ENCODE measurements around the gene CCDC74A.
"Not testable (repeated sequence)": the region's sequence is repeated elsewhere in the genome, so short reads cannot be mapped to it uniquely, and the experiment has no call there.

CCDC74A gene

DNA sequence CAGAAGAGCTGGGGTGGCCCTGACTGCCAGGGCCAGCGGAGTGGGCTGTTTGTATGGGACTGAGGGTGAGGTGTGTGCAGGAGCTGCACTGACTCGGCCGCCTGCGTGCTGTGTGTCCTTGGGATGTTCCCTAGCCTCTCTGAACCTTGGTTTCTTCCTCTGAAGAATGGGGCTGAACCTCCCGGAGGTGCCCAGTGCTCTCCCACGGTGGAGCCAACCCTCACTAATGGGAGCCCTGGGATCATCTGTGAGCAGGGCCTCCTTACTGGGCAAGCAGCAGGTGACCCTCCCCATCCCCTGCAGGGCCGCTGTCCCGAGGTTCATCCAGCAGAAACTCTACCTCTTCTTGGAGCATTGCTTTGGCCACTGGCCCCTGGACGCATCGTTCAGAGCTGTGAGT is 11.7 kb upstream of the CCDC74A start:
- TF ChIP-seq EZH2 (IDR thresholded peaks at IDR 0.05; ENCODE audit: borderline replicate concordance, low read depth, low read length, severe bottlenecking) (no peak), CTCF (IDR thresholded peaks at IDR 0.05; ENCODE audit: borderline replicate concordance, extremely low read depth, low read length, poor library complexity, severe bottlenecking) (no peak)
- Histone ChIP-seq H3K36me3 (ENCODE audit: insufficient read depth, low read length) (peaks cover 65% of the 10 kb centered on the region), H2AFZ (ENCODE audit: low read depth, low read length) (no peak overlapping the region)

DNA sequence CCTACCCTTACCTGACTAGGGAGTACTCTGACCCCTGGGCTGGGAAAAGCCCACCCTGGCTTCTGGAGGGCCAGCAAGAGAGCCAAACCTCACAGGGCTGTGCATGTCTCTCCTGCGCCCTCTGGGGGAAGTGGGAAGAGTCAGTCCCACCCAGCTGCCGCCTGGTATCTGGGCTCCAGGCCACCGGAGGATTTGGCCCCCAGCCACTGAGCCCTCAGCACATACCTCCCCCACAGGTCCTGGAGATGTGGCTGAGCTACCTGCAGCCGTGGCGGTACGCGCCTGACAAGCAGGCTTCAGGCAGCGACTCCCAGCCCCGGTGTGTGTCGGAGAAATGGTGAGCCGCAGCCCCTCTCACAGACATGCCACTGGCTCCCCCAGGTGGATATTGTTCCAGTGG is 11.1 kb upstream of the CCDC74A start:
- H3K4me3 ChIP-seq (ENCODE audit: low read depth in 1 of 2, low read length in 2 of 2); H3K79me2 ChIP-seq (ENCODE audit: insufficient read depth, low read length); H3K9me3 ChIP-seq (ENCODE audit: insufficient read depth, low read length, severe bottlenecking); H2AFZ ChIP-seq (ENCODE audit: low read depth, low read length); H3K9ac ChIP-seq (ENCODE audit: low read depth, low read length); H4K20me1 ChIP-seq (ENCODE audit: insufficient read depth, low read length); H3K27ac ChIP-seq (ENCODE audit: low read length); H3K4me1 ChIP-seq (ENCODE audit: insufficient read depth, low read length); H3K27me3 ChIP-seq (ENCODE audit: insufficient read depth, low read length, poor library complexity); H3K4me2 ChIP-seq (ENCODE audit: insufficient read depth, low read length): not testable (repeated sequence)
- peak; percentile 42 for ATAC-seq (ENCODE audit: insufficient read depth, low read depth)
- DNase-seq, result peak; percentile 26
- peaks cover 65% of the 10 kb centered on the region for H3K36me3 ChIP-seq (ENCODE audit: insufficient read depth, low read length)
- peak; percentile 47 for TF ChIP-seq CTCF (IDR thresholded peaks at IDR 0.05; ENCODE audit: borderline replicate concordance, extremely low read depth, low read length, poor library complexity, severe bottlenecking)

More for the DNA sequence above, 11.7 kb upstream of the CCDC74A start:
- ATAC-seq (ENCODE audit: insufficient read depth, low read depth), result no peak
- Histone ChIP-seq H3K79me2 (ENCODE audit: insufficient read depth, low read length) (no peaks in the 10 kb centered on the region), H3K27me3 (ENCODE audit: insufficient read depth, low read length, poor library complexity) (no peaks in the 10 kb centered on the region), H3K9ac (ENCODE audit: low read depth, low read length) (no peak overlapping the region), H3K27ac (ENCODE audit: low read length) (no peak overlapping the region), H3K9me3 (ENCODE audit: insufficient read depth, low read length, severe bottlenecking) (no peaks in the 10 kb centered on the region), H3K4me2 (ENCODE audit: insufficient read depth, low read length) (no peak overlapping the region), H3K4me1 (ENCODE audit: insufficient read depth, low read length) (no peaks in the 10 kb centered on the region), H3K4me3 (ENCODE audit: low read depth in 1 of 2, low read length in 2 of 2) (no peak overlapping the region), H4K20me1 (ENCODE audit: insufficient read depth, low read length) (peaks cover 3% of the 10 kb centered on the region)
- DNase-seq, result no peak

GRCh38 chr2:131517106-131517831 is 10.4 kb upstream of the CCDC74A start:
- Histone ChIP-seq H3K9me3 (ENCODE audit: insufficient read depth, low read length, severe bottlenecking) (no peaks in the 10 kb centered on the region), H3K27ac (ENCODE audit: low read length) (no peak overlapping the region), H3K4me1 (ENCODE audit: insufficient read depth, low read length) (no peaks in the 10 kb centered on the region), H3K79me2 (ENCODE audit: insufficient read depth, low read length) (no peaks in the 10 kb centered on the region), H3K27me3 (ENCODE audit: insufficient read depth, low read length, poor library complexity) (no peaks in the 10 kb centered on the region), H4K20me1 (ENCODE audit: insufficient read depth, low read length) (peaks cover 3% of the 10 kb centered on the region), H3K36me3 (ENCODE audit: insufficient read depth, low read length) (peaks cover 63% of the 10 kb centered on the region), H3K4me2 (ENCODE audit: insufficient read depth, low read length) (no peak overlapping the region), H2AFZ (ENCODE audit: low read depth, low read length) (no peak overlapping the region), H3K4me3 (ENCODE audit: low read depth in 1 of 2, low read length in 2 of 2) (no peak overlapping the region), H3K9ac (ENCODE audit: low read depth, low read length) (no peak overlapping the region)
- ATAC-seq (ENCODE audit: insufficient read depth, low read depth), result no peak
- no peak for DNase-seq
- TF ChIP-seq CTCF (IDR thresholded peaks at IDR 0.05; ENCODE audit: borderline replicate concordance, extremely low read depth, low read length, poor library complexity, severe bottlenecking), result no peak
- no peak for TF ChIP-seq EZH2 (IDR thresholded peaks at IDR 0.05; ENCODE audit: borderline replicate concordance, low read depth, low read length, severe bottlenecking)

GRCh38 chr2:131517856-131518255 is 9.8 kb upstream of the CCDC74A start:
- H3K36me3 ChIP-seq (ENCODE audit: insufficient read depth, low read length), result peaks cover 58% of the 10 kb centered on the region
- H3K79me2 ChIP-seq (ENCODE audit: insufficient read depth, low read length); DNase-seq; H3K27ac ChIP-seq (ENCODE audit: low read length); H2AFZ ChIP-seq (ENCODE audit: low read depth, low read length); H3K9ac ChIP-seq (ENCODE audit: low read depth, low read length); ATAC-seq (ENCODE audit: insufficient read depth, low read depth); H3K9me3 ChIP-seq (ENCODE audit: insufficient read depth, low read length, severe bottlenecking); H3K4me1 ChIP-seq (ENCODE audit: insufficient read depth, low read length); H3K4me2 ChIP-seq (ENCODE audit: insufficient read depth, low read length); H4K20me1 ChIP-seq (ENCODE audit: insufficient read depth, low read length); H3K4me3 ChIP-seq (ENCODE audit: low read depth in 1 of 2, low read length in 2 of 2); H3K27me3 ChIP-seq (ENCODE audit: insufficient read depth, low read length, poor library complexity): not testable (repeated sequence)

- not testable (repeated sequence) for ATAC-seq (ENCODE audit: insufficient read depth, low read depth); DNase-seq; H3K79me2 ChIP-seq (ENCODE audit: insufficient read depth, low read length); H3K4me2 ChIP-seq (ENCODE audit: insufficient read depth, low read length); H3K27me3 ChIP-seq (ENCODE audit: insufficient read depth, low read length, poor library complexity); H3K9me3 ChIP-seq (ENCODE audit: insufficient read depth, low read length, severe bottlenecking); H4K20me1 ChIP-seq (ENCODE audit: insufficient read depth, low read length); H3K4me3 ChIP-seq (ENCODE audit: low read depth in 1 of 2, low read length in 2 of 2); H3K4me1 ChIP-seq (ENCODE audit: insufficient read depth, low read length); H3K27ac ChIP-seq (ENCODE audit: low read length); H2AFZ ChIP-seq (ENCODE audit: low read depth, low read length); H3K9ac ChIP-seq (ENCODE audit: low read depth, low read length)
- peaks cover 54% of the 10 kb centered on the region for H3K36me3 ChIP-seq (ENCODE audit: insufficient read depth, low read length)
Measured at GRCh38 chr2:131518531-131518930, 9.2 kb upstream of the CCDC74A start.
